Astrocyte of the cerebellum (primary cell): ENCODE data around the gene CNTD1.
"Not testable (repeated sequence)": the region's sequence is repeated elsewhere in the genome, so short reads cannot be mapped to it uniquely, and the experiment has no call there.

ENCODE experiments used
- DNase-seq: peaks from one replicate; pipeline ENCODE4 v3.0.0-alpha.2; 2011; ENCODE audit warnings: low read depth
- H3K4me3 ChIP-seq: 2 replicates; pipeline ENCODE4 v1.5.1; 2011; ENCODE audit warnings: mild to moderate bottlenecking, low read depth, low read length, moderate library complexity
- in situ Hi-C: cut with HindIII; loops from 2 replicates; pipeline ENCODE4 v1.10.0; 2017; ENCODE audit warnings: low sequenced_read_pairs
- TF ChIP-seq, protein P1 (sequence below): IDR thresholded peaks from 2 replicates; pipeline ENCODE4 v1.5.1; 2012; ENCODE audit warnings: low read length, low read depth, moderate library complexity, mild to moderate bottlenecking; ENCODE audit errors: missing control alignments

The CNTD1 gene

GRCh38 chr17:42855048-42855596 is 56.5 kb downstream of the CNTD1 start:
- in situ Hi-C loops = loop anchor here (5.0 kb wide), 1 partner anchor 37 kb away; no protein-coding TSS in a partner anchor
- TF ChIP-seq, protein P1, sequence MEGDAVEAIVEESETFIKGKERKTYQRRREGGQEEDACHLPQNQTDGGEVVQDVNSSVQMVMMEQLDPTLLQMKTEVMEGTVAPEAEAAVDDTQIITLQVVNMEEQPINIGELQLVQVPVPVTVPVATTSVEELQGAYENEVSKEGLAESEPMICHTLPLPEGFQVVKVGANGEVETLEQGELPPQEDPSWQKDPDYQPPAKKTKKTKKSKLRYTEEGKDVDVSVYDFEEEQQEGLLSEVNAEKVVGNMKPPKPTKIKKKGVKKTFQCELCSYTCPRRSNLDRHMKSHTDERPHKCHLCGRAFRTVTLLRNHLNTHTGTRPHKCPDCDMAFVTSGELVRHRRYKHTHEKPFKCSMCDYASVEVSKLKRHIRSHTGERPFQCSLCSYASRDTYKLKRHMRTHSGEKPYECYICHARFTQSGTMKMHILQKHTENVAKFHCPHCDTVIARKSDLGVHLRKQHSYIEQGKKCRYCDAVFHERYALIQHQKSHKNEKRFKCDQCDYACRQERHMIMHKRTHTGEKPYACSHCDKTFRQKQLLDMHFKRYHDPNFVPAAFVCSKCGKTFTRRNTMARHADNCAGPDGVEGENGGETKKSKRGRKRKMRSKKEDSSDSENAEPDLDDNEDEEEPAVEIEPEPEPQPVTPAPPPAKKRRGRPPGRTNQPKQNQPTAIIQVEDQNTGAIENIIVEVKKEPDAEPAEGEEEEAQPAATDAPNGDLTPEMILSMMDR = no peak
- DNase-seq = no peak
- H3K4me3 ChIP-seq = no peak overlapping the region

DNA sequence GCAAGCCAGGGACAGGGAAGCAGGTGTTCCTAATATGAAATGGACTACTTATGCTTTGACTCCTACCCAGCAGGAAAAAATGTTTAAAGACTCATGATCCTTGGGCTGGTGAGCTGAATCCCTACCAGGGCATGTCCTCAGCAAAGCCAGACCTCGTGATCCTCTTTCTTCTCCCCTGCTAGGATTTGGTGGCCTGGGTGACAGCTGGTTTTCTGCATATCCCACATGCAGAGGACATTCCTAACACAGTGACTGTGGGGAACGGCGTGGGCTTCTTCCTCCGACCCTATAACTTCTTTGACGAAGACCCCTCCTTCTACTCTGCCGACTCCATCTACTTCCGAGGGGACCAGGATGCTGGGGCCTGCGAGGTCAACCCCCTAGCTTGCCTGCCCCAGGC is 57.4 kb downstream of the CNTD1 start:
- not testable (repeated sequence) for DNase-seq, H3K4me3 ChIP-seq
- in situ Hi-C loops = loop anchor here (5.0 kb wide), 1 partner anchor 36 kb away; no protein-coding TSS in a partner anchor

DNA sequence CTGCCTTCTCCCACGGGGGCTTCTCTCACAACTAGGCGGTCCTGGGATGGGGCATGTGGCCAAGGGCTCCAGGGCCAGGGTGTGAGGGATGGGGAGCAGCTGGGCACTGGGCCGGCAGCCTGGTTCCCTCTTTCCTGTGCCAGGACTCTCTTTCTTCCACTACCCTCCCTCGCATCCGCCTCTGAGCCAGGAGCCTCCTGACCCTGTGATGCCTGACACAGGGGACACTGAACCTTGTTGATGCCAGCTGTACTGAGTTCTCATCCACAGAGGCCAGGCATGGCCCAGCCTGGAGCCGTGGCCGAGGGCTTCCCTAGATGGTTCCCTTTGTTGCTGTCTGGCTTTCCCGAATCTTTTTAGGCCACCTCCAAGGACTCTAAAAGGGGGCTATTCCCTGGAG is 57.9 kb downstream of the CNTD1 start:
- H3K4me3 ChIP-seq, DNase-seq: not testable (repeated sequence)

GRCh38 chr17:42857389-42857788 is 58.7 kb downstream of the CNTD1 start:
- in situ Hi-C loops = loop anchor here (5.0 kb wide), 1 partner anchor 35 kb away; no protein-coding TSS in a partner anchor
- H3K4me3 ChIP-seq = no peak overlapping the region
- TF ChIP-seq, protein P1 = no peak
- no peak for DNase-seq

More for the DNA sequence above, 57.9 kb downstream of the CNTD1 start:
- in situ Hi-C loops = loop anchor here (5.0 kb wide), 1 partner anchor 36 kb away; no protein-coding TSS in a partner anchor
